HepG2 (cell line): Measurements from ENCODE around the gene KCTD13. TPM values are rescaled to one million over a fixed set of nuclear protein-coding genes. Genes with fewer than 3 reads are reported as not detected.

ENCODE experiments used
- BHLHE40 ChIP-seq: IDR thresholded peaks from 2 replicates; pipeline ENCODE4 v1.6.1; 2011; ENCODE audit warnings: low read length, improper control_type of control experiment
- DNMT1 ChIP-seq: sonication (generic); formaldehyde crosslinking; IDR thresholded peaks from 2 replicates; pipeline ENCODE4 v1.5.1; 2020; ENCODE audit warnings: mild to moderate bottlenecking, missing genetic modification reagents
- EP300 ChIP-seq, 3 experiments: sonication (generic) in 1 of 3; formaldehyde crosslinking in 1 of 3; IDR thresholded peaks; 2 replicates each; pipeline versions ENCODE4 v1.5.1 to v1.6.1; 2011 to 2020; ENCODE audit warnings: low read depth in 2 of 3, low read length in 2 of 3, borderline replicate concordance in 1 of 3, improper control_type of control experiment in 1 of 3, mild to moderate bottlenecking in 1 of 3, missing genetic modification reagents in 1 of 3, moderate library complexity in 1 of 3
- FOXP1 ChIP-seq, 2 experiments: fragments of 450-650 bp in 1 of 2; IDR thresholded peaks; 2 replicates each; pipeline ENCODE4 v1.6.1; 2017 to 2018; ENCODE audit warnings: antibody characterized with exemption in 1 of 2
- HES4 ChIP-seq: sonication (generic); formaldehyde crosslinking; IDR thresholded peaks from 2 replicates; pipeline ENCODE4 v1.9.0; 2021; ENCODE audit warnings: mild to moderate bottlenecking, missing genetic modification reagents, borderline replicate concordance
- SIN3A ChIP-seq: IDR thresholded peaks from 2 replicates; pipeline ENCODE4 v1.6.1; 2011; ENCODE audit warnings: low read depth, mild to moderate bottlenecking, control low read depth, low read length, borderline replicate concordance
- SOX6 ChIP-seq, 2 experiments: fragments of 450-650 bp in 1 of 2; sonication (generic) in 1 of 2; formaldehyde crosslinking in 1 of 2; IDR thresholded peaks; 2 replicates each; pipeline versions ENCODE4 v1.4.0 to v1.6.1; 2017 to 2020; ENCODE audit warnings: antibody characterized with exemption in 1 of 2, mild to moderate bottlenecking in 1 of 2, missing genetic modification reagents in 1 of 2
- ZMYM2 ChIP-seq: sonication (generic); formaldehyde crosslinking; IDR thresholded peaks from 2 replicates; pipeline ENCODE4 v1.8.0; 2022; ENCODE audit warnings: mild to moderate bottlenecking, missing genetic modification reagents
- ZNF326 ChIP-seq: sonication (generic); formaldehyde crosslinking; IDR thresholded peaks from 2 replicates; pipeline ENCODE4 v1.4.0; 2020; ENCODE audit warnings: missing genetic modification reagents, borderline replicate concordance
- ZNF431 ChIP-seq: sonication (generic); formaldehyde crosslinking; IDR thresholded peaks from 2 replicates; pipeline ENCODE4 v1.9.0; 2022; ENCODE audit warnings: missing genetic modification reagents, low read depth, mild to moderate bottlenecking, borderline replicate concordance
- ZNF446 ChIP-seq: sonication (generic); formaldehyde crosslinking; IDR thresholded peaks from 2 replicates; pipeline ENCODE4 v1.5.0; 2020; ENCODE audit warnings: mild to moderate bottlenecking, missing genetic modification reagents
- ZNF720 ChIP-seq: sonication (generic); formaldehyde crosslinking; IDR thresholded peaks from 2 replicates; pipeline ENCODE4 v1.4.0; 2020; ENCODE audit warnings: missing genetic modification reagents
- polyA plus RNA-seq, 8 experiments: library from polyadenylated mRNA; depleted of rRNA in 3 of 8; stranded (reverse) in 7 of 8; unstranded in 1 of 8; fragments of >200 nt; fragmentation: Illumina TruSeq in 4 of 8; extraction: Trizol in 4 of 8; gene quantifications; 2 replicates each; pipeline versions ENCODE4 v1.2.1 to v1.2.3, GENCODE V29; 2011 to 2016; ENCODE audit warnings: low read depth in 4 of 8, missing spikeins in 1 of 8, mixed read lengths in 1 of 8; ENCODE audit not compliant: insufficient read depth in 1 of 8
- total RNA-seq, 5 experiments: library from RNA; depleted of rRNA; stranded (reverse); fragments of >200 nt; fragmentation: Illumina TruSeq; extraction: Trizol; gene quantifications; 2 replicates each; pipeline ENCODE4 v1.2.3, GENCODE V29; 2016; ENCODE audit warnings: low read depth in 1 of 5
- TF ChIP-seq, protein P1 (sequence below): sonication (generic); formaldehyde crosslinking; IDR thresholded peaks from 2 replicates; pipeline ENCODE4 v1.5.0; 2020; ENCODE audit warnings: missing genetic modification reagents
- TF ChIP-seq, protein P2 (sequence below): sonication (generic); formaldehyde crosslinking; IDR thresholded peaks from 2 replicates; pipeline ENCODE4 v1.5.0; 2020; ENCODE audit warnings: mild to moderate bottlenecking, missing genetic modification reagents, borderline replicate concordance
- TF ChIP-seq, protein P3 (sequence below): sonication (generic); formaldehyde crosslinking; IDR thresholded peaks from 2 replicates; pipeline ENCODE4 v1.4.0; 2020; ENCODE audit warnings: missing genetic modification reagents
- TF ChIP-seq, protein P4 (sequence below): sonication (generic); formaldehyde crosslinking; IDR thresholded peaks from 2 replicates; pipeline ENCODE4 v1.8.1; 2023; ENCODE audit warnings: mild to moderate bottlenecking, missing genetic modification reagents
- TF ChIP-seq, protein P5 (sequence below): sonication (generic); formaldehyde crosslinking; IDR thresholded peaks from 2 replicates; pipeline ENCODE4 v1.4.0; 2020; ENCODE audit warnings: mild to moderate bottlenecking, missing genetic modification reagents
- TF ChIP-seq, protein P6 (sequence below): sonication (generic); formaldehyde crosslinking; conservative IDR thresholded peaks from 2 replicates; pipeline ENCODE4 v1.8.0; 2022; ENCODE audit warnings: low read depth, missing genetic modification reagents

Gene KCTD13
- total and polyA plus RNA-seq, 2 of the 13 experiments (the other 11 are each of a cell fraction or from before 2014, with no cell fraction given) = 6.3 to 14.7 TPM

DNA sequence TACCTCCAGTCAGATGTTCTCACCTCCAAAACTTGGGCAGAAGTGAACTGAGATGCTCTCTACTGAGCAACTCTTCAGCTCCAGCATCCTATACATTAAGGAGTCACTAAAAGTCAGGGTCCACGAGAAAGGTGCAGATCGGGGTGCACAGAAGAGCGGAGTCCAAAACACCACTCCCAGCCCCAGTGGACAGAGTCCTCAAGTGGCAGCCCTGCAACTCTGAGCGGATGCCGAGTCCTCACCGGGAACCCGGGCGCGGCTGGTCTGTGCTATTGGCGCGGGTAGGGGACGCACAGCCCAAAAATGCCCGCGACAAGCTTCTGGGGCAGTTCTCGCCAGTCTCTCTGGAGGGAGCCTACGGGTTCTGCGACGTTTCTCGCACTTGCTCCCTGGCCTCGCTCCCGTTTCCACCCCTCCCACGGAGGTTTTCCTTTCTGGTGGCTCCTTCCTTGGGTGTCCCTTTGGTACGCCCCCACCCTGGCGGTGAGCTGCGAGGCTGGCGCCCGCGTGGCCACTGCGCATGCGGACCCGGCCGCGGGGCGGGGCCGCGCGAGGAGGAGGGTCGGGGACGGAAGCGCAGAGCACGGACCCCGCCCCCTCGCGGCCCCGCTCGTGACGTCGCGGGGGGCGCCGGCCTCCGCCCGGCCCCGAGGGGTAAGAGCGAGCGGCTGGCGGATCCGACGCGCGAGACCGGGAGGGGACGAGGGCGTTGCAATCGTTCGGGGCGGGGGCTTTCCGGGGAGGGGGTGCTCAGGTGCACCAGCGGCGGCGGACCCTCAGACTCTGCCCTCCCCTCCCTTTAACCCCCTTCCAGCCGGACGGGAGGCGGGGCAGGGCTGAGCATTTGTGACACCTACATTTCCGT, 35.7 kb upstream of the KCTD13 start, which contains the start of gene TMEM219 (continued):
- TF ChIP-seq EP300 (IDR thresholded peaks at IDR 0.05; ENCODE audit: low read depth in 2 of 2, low read length in 2 of 2) (no peak), EP300 (CRISPR knock-in tag; IDR thresholded peaks at IDR 0.05; ENCODE audit: borderline replicate concordance) (peak; percentile 27; the same call in 1 of the 2 replicates), FOXP1 (IDR thresholded peaks at IDR 0.05) (no peak), FOXP1 (CRISPR knock-in tag; IDR thresholded peaks at IDR 0.05) (no peak), ZNF446 (CRISPR knock-in tag) (no peak), DNMT1 (0 out of 2 replicates have a peak, but pooled peaks have one; percentile 10), SOX6 (IDR thresholded peaks at IDR 0.05) (no peak), SOX6 (CRISPR knock-in tag; IDR thresholded peaks at IDR 0.05) (peak; percentile 56), ZNF720 (CRISPR knock-in tag) (no peak), HES4 (CRISPR knock-in tag) (peak; percentile 73; the same call in 1 of the 2 replicates), ZNF431 (CRISPR knock-in tag) (peak; percentile 5; the same call in 1 of the 2 replicates), SIN3A (0 out of 2 replicates have a peak, but pooled peaks have one; percentile 47), ZNF326 (CRISPR knock-in tag) (no peak), BHLHE40 (peak; percentile 89), ZMYM2 (CRISPR knock-in tag) (peak; percentile 60; the same call in 1 of the 2 replicates)
- TF ChIP-seq, protein P1, sequence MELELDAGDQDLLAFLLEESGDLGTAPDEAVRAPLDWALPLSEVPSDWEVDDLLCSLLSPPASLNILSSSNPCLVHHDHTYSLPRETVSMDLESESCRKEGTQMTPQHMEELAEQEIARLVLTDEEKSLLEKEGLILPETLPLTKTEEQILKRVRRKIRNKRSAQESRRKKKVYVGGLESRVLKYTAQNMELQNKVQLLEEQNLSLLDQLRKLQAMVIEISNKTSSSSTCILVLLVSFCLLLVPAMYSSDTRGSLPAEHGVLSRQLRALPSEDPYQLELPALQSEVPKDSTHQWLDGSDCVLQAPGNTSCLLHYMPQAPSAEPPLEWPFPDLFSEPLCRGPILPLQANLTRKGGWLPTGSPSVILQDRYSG (CRISPR knock-in tag) = no peak
- TF ChIP-seq, protein P2, sequence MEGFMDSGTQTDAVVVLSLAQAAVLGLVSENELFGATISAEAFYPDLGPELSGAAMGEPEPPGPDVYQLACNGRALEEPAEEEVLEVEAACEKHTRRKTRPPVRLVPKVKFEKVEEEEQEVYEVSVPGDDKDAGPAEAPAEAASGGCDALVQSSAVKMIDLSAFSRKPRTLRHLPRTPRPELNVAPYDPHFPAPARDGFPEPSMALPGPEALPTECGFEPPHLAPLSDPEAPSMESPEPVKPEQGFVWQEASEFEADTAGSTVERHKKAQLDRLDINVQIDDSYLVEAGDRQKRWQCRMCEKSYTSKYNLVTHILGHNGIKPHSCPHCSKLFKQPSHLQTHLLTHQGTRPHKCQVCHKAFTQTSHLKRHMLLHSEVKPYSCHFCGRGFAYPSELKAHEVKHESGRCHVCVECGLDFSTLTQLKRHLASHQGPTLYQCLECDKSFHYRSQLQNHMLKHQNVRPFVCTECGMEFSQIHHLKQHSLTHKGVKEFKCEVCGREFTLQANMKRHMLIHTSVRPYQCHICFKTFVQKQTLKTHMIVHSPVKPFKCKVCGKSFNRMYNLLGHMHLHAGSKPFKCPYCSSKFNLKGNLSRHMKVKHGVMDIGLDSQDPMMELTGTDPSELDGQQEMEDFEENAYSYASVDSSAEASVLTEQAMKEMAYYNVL (CRISPR knock-in tag) = 0 out of 2 replicates have a peak, but pooled peaks have one; percentile 33
- TF ChIP-seq, protein P3, sequence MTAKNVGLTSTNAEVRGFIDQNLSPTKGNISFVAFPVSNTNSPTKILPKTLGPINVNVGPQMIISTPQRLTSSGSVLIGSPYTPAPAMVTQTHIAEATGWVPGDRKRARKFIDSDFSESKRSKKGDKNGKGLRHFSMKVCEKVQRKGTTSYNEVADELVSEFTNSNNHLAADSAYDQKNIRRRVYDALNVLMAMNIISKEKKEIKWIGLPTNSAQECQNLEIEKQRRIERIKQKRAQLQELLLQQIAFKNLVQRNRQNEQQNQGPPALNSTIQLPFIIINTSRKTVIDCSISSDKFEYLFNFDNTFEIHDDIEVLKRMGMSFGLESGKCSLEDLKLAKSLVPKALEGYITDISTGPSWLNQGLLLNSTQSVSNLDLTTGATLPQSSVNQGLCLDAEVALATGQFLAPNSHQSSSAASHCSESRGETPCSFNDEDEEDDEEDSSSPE (CRISPR knock-in tag) = peak; percentile 79
- TF ChIP-seq, protein P4, sequence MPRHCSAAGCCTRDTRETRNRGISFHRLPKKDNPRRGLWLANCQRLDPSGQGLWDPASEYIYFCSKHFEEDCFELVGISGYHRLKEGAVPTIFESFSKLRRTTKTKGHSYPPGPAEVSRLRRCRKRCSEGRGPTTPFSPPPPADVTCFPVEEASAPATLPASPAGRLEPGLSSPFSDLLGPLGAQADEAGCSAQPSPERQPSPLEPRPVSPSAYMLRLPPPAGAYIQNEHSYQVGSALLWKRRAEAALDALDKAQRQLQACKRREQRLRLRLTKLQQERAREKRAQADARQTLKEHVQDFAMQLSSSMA (CRISPR knock-in tag) = 0 out of 2 replicates have a peak, but pooled peaks have one; percentile 19
- TF ChIP-seq, protein P5, sequence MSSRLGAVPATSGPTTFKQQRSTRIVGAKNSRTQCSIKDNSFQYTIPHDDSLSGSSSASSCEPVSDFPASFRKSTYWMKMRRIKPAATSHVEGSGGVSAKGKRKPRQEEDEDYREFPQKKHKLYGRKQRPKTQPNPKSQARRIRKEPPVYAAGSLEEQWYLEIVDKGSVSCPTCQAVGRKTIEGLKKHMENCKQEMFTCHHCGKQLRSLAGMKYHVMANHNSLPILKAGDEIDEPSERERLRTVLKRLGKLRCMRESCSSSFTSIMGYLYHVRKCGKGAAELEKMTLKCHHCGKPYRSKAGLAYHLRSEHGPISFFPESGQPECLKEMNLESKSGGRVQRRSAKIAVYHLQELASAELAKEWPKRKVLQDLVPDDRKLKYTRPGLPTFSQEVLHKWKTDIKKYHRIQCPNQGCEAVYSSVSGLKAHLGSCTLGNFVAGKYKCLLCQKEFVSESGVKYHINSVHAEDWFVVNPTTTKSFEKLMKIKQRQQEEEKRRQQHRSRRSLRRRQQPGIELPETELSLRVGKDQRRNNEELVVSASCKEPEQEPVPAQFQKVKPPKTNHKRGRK (CRISPR knock-in tag) = peak; percentile 21; the same call in 1 of the 2 replicates
- TF ChIP-seq, protein P6, sequence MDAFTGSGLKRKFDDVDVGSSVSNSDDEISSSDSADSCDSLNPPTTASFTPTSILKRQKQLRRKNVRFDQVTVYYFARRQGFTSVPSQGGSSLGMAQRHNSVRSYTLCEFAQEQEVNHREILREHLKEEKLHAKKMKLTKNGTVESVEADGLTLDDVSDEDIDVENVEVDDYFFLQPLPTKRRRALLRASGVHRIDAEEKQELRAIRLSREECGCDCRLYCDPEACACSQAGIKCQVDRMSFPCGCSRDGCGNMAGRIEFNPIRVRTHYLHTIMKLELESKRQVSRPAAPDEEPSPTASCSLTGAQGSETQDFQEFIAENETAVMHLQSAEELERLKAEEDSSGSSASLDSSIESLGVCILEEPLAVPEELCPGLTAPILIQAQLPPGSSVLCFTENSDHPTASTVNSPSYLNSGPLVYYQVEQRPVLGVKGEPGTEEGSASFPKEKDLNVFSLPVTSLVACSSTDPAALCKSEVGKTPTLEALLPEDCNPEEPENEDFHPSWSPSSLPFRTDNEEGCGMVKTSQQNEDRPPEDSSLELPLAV (CRISPR knock-in tag) = no peak
